K562 (cell line): Measurements from ENCODE around the gene UBE2S. TPM values are rescaled to one million over a fixed set of nuclear protein-coding genes. Genes with fewer than 3 reads are reported as not detected.
A peak's percentile ranks its signal among the peaks of the same experiment; 100 is the strongest.

Experiments used
- BMI1 ChIP-seq: fragments of 150-350 bp; IDR thresholded peaks from 2 replicates; pipeline ENCODE4 v1.6.1; 2014; ENCODE audit warnings: low read length
- E4F1 ChIP-seq: fragments of 250-450 bp; sonication (Bioruptor Pico); IDR thresholded peaks from 2 replicates; pipeline ENCODE4 v1.5.0; 2021; ENCODE audit warnings: mild to moderate bottlenecking, borderline replicate concordance
- ESRRB ChIP-seq: fragments of 250-450 bp; sonication (Bioruptor Pico); IDR thresholded peaks from 2 replicates; pipeline ENCODE4 v1.5.0; 2020; ENCODE audit warnings: mild to moderate bottlenecking, moderate library complexity, borderline replicate concordance
- HDAC8 ChIP-seq: fragments of 450-650 bp; IDR thresholded peaks from 2 replicates; pipeline ENCODE4 v1.6.1; 2016; ENCODE audit warnings: mild to moderate bottlenecking, missing genetic modification characterization, moderate library complexity, missing compliant biosample characterization
- IRF2 ChIP-seq: sonication (generic); formaldehyde crosslinking; IDR thresholded peaks from 2 replicates; pipeline ENCODE4 v1.8.1; 2022; ENCODE audit warnings: mild to moderate bottlenecking, missing genetic modification reagents
- KLF1 ChIP-seq: fragments of 450-650 bp; IDR thresholded peaks from 2 replicates; pipeline ENCODE4 v1.6.1; 2016; ENCODE audit warnings: missing genetic modification characterization, missing compliant biosample characterization
- MBD2 ChIP-seq: sonication (generic); IDR thresholded peaks from 2 replicates; pipeline ENCODE4 v1.6.1; 2016; ENCODE audit warnings: low read depth, borderline replicate concordance
- MNT ChIP-seq, 2 experiments: fragments of 450-650 bp; conservative IDR thresholded peaks; 2 replicates each; pipeline ENCODE4 v1.6.1; 2017; ENCODE audit warnings: mild to moderate bottlenecking in 2 of 2, moderate library complexity in 2 of 2
- NCOA1 ChIP-seq: fragments of 450-650 bp; IDR thresholded peaks from 2 replicates; pipeline ENCODE4 v1.6.1; 2016; ENCODE audit warnings: low read depth
- NR3C1 ChIP-seq: sonication (generic); formaldehyde crosslinking; IDR thresholded peaks from 2 replicates; pipeline ENCODE4 v1.8.1; 2022; ENCODE audit warnings: missing genetic modification reagents
- OTX1 ChIP-seq: fragments of 450-650 bp; formaldehyde crosslinking; IDR thresholded peaks from 2 replicates; pipeline ENCODE4 v1.4.0; 2022; ENCODE audit warnings: mild to moderate bottlenecking
- RB1 ChIP-seq: fragments of 450-650 bp; IDR thresholded peaks from 2 replicates; pipeline ENCODE4 v1.6.1; 2017; ENCODE audit warnings: low read depth, mild to moderate bottlenecking
- SMARCC2 ChIP-seq: fragments of 450-650 bp; IDR thresholded peaks from 2 replicates; pipeline ENCODE4 v1.6.1; 2017; ENCODE audit warnings: antibody characterized with exemption, moderate library complexity, mild to moderate bottlenecking, low read depth
- SREBF2 ChIP-seq: sonication (generic); formaldehyde crosslinking; IDR thresholded peaks from 2 replicates; pipeline ENCODE4 v1.4.0; 2020; ENCODE audit warnings: mild to moderate bottlenecking, missing genetic modification reagents
- TSHZ1 ChIP-seq: fragments of 250-450 bp; sonication (Bioruptor Pico); IDR thresholded peaks from 2 replicates; pipeline ENCODE4 v1.4.0; 2020; ENCODE audit warnings: mild to moderate bottlenecking, moderate library complexity
- YY1 ChIP-seq, 3 experiments: IDR thresholded peaks; 2 replicates each; pipeline ENCODE4 v1.6.1; 2011; ENCODE audit warnings: low read length in 2 of 3, mild to moderate bottlenecking in 2 of 3, moderate library complexity in 2 of 3, borderline replicate concordance in 1 of 3, control low read depth in 1 of 3, low read depth in 1 of 3; ENCODE audit not compliant: insufficient read depth in 3 of 3, insufficient replicate concordance in 2 of 3, control insufficient read depth in 1 of 3, insufficient read length in 1 of 3; ENCODE audit errors: extremely low read depth in 1 of 3
- ZNF23 ChIP-seq: fragments of 250-450 bp; sonication (Bioruptor Pico); IDR thresholded peaks from 2 replicates; pipeline ENCODE4 v1.4.0; 2020; ENCODE audit warnings: mild to moderate bottlenecking
- ZNF239 ChIP-seq: fragments of 250-450 bp; sonication (Bioruptor Pico); IDR thresholded peaks from 2 replicates; pipeline ENCODE4 v1.4.0; 2020; ENCODE audit warnings: mild to moderate bottlenecking
- ZNF253 ChIP-seq: fragments of 250-450 bp; sonication (Bioruptor Pico); conservative IDR thresholded peaks from 2 replicates; pipeline ENCODE4 v1.6.1; 2021; ENCODE audit warnings: mild to moderate bottlenecking
- polyA plus RNA-seq, 8 experiments: library from polyadenylated mRNA; depleted of rRNA in 4 of 8; stranded (reverse) in 5 of 8; unstranded in 3 of 8; fragments of >200 nt; fragmentation: Nextera tagmentation in 2 of 8; fragmentation: Illumina TruSeq in 1 of 8; extraction: Ambion mirVana in 2 of 8; extraction: Trizol in 1 of 8; gene quantifications; 2 replicates each; pipeline versions ENCODE4 v1.2.1 to v1.2.3, GENCODE V29; 2011 to 2014; ENCODE audit warnings: inconsistent platforms in 1 of 8, missing spikeins in 1 of 8
- total RNA-seq, 7 experiments: library from RNA; depleted of rRNA in 6 of 7; stranded (reverse); fragments of >200 nt in 6 of 7; fragmentation: Illumina TruSeq in 2 of 7; extraction: Trizol in 2 of 7; gene quantifications; 2 replicates each; pipeline versions ENCODE4 v1.2.1 to v1.2.3, GENCODE V29; 2011 to 2021; ENCODE audit warnings: low replicate concordance in 1 of 7

Gene UBE2S
- total and polyA plus RNA-seq, 9 of the 15 experiments (the other 6 are each of a cell fraction or from before 2014, with no cell fraction given): 1.5 to 1,305 (median 157) TPM

GRCh38 chr19:55353803-55354697 is 53.5 kb downstream of the UBE2S start (continued):
- TF ChIP-seq MNT (conservative IDR thresholded peaks at IDR 0.05) (peak in 1 of 2 experiments; percentile 32; a peak in 1 of 4 replicates), E4F1 (CRISPR knock-in tag) (no peak), BMI1 (no peak), YY1 (IDR thresholded peaks at IDR 0.05; ENCODE audit: borderline replicate concordance in 1 of 3, control insufficient read depth in 1 of 3, extremely low read depth in 1 of 3, insufficient read depth in 3 of 3, insufficient read length in 1 of 3, insufficient replicate concordance in 2 of 3, low read depth in 1 of 3, low read length in 2 of 3) (no peak), KLF1 (tag) (no peak), NCOA1 (no peak), SREBF2 (no peak), OTX1 (CRISPR knock-in tag) (no peak), RB1 (peak; percentile 52; the same call in 1 of the 2 replicates), ZNF253 (CRISPR knock-in tag) (no peak), ZNF23 (CRISPR knock-in tag) (no peak), SMARCC2 (no peak), NR3C1 (CRISPR knock-in tag) (no peak), TSHZ1 (CRISPR knock-in tag) (no peak), MBD2 (no peak), HDAC8 (tag) (no peak), ESRRB (no peak), IRF2 (CRISPR knock-in tag) (no peak), ZNF239 (no peak)
